ENCODE measurements around the gene CHRNA9. TPM values are rescaled to one million over a fixed set of nuclear protein-coding genes. Genes with fewer than 3 reads are reported as not detected.

Gene CHRNA9
- total RNA-seq, 2 donors from 2014 or later: 0.90 TPM; not detected in 1

DNA sequence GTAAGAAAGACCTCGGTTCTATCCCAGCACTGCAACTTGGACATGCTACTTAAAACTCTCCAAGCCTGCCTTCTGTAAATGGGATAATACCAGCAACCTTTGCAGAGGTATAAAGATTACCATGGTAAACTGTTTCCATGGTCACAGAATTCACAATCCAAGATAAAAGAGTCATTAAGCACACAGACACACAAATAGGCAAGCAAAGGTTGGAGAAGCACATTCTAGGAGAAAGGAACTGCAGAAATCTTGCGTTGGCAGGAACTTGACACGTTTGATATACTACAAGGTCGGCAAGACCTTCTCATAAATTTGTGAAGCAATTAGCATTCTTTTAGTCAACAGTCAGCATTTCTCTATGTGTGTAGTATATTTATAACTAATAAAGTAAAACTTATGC lies 12.3 kb upstream of the CHRNA9 start:
- no peak overlapping the region for H3K4me3 Mint-ChIP-seq
- H3K36me3 Mint-ChIP-seq (ENCODE audit: low read depth): no peaks in the 10 kb centered on the region
- H3K4me1 Mint-ChIP-seq: peaks cover 23% of the 10 kb centered on the region
- H3K27me3 Mint-ChIP-seq (ENCODE audit: insufficient read depth): no peaks in the 10 kb centered on the region
- Histone ChIP-seq H3K4me1 (ENCODE audit: control insufficient read depth, insufficient read depth, low read length) (no peaks in the 10 kb centered on the region), H3K27ac (ENCODE audit: low read depth, low read length) (peak overlapping the region; percentile 11), H3K4me3 (ENCODE audit: low read length) (no peak overlapping the region), H3K36me3 (ENCODE audit: control insufficient read depth, insufficient read depth, low read length) (no peaks in the 10 kb centered on the region), H3K27me3 (ENCODE audit: control insufficient read depth, insufficient read depth, low read length, poor library complexity, severe bottlenecking) (no peaks in the 10 kb centered on the region), H3K9ac (ENCODE audit: extremely low read depth, low read length, poor library complexity, severe bottlenecking) (no peak overlapping the region), H3K9me3 (ENCODE audit: control insufficient read depth, low read length) (no peaks in the 10 kb centered on the region)
- no peak overlapping the region for H3K27ac Mint-ChIP-seq
- 59 to 83% methylated on average over 3 to 4 of the region's 4 CpGs for WGBS, 2 experiments (ENCODE audit: insufficient coverage in 1 of 2, insufficient read length in 1 of 2)
- TF ChIP-seq, protein P1, sequence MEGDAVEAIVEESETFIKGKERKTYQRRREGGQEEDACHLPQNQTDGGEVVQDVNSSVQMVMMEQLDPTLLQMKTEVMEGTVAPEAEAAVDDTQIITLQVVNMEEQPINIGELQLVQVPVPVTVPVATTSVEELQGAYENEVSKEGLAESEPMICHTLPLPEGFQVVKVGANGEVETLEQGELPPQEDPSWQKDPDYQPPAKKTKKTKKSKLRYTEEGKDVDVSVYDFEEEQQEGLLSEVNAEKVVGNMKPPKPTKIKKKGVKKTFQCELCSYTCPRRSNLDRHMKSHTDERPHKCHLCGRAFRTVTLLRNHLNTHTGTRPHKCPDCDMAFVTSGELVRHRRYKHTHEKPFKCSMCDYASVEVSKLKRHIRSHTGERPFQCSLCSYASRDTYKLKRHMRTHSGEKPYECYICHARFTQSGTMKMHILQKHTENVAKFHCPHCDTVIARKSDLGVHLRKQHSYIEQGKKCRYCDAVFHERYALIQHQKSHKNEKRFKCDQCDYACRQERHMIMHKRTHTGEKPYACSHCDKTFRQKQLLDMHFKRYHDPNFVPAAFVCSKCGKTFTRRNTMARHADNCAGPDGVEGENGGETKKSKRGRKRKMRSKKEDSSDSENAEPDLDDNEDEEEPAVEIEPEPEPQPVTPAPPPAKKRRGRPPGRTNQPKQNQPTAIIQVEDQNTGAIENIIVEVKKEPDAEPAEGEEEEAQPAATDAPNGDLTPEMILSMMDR (conservative IDR thresholded peaks at IDR 0.05): no peak
- H3K9me3 Mint-ChIP-seq: no peaks in the 10 kb centered on the region
- DNase-seq: no peak

DNA sequence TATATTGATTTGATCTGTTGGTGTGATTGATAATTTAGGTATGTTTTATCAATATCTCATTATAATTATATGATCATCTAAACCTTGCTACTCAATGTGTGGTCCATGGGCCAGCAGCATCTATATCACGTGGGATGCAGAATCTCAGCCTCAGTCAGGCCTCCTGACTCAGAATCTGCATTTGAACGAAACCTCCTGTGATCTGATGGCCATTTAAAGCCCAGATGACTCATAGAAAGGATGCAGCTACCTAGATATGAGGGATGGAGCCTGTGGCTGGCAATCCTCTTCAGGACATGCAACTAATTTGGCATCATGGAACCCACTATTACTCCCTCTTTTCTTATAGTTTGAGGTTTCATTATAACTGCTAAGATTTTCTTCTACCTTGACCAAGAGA lies 11.3 kb upstream of the CHRNA9 start:
- Mint-ChIP-seq H3K27ac (no peak overlapping the region), H3K4me3 (no peak overlapping the region), H3K9me3 (no peaks in the 10 kb centered on the region), H3K36me3 (ENCODE audit: low read depth) (no peaks in the 10 kb centered on the region), H3K27me3 (ENCODE audit: insufficient read depth) (no peaks in the 10 kb centered on the region), H3K4me1 (peaks cover 18% of the 10 kb centered on the region)
- Histone ChIP-seq H3K9ac (ENCODE audit: extremely low read depth, low read length, poor library complexity, severe bottlenecking) (no peak overlapping the region), H3K27ac (ENCODE audit: low read depth, low read length) (no peak overlapping the region), H3K4me3 (ENCODE audit: low read length) (no peak overlapping the region), H3K27me3 (ENCODE audit: control insufficient read depth, insufficient read depth, low read length, poor library complexity, severe bottlenecking) (no peaks in the 10 kb centered on the region), H3K36me3 (ENCODE audit: control insufficient read depth, insufficient read depth, low read length) (no peaks in the 10 kb centered on the region), H3K4me1 (ENCODE audit: control insufficient read depth, insufficient read depth, low read length) (no peaks in the 10 kb centered on the region), H3K9me3 (ENCODE audit: control insufficient read depth, low read length) (no peaks in the 10 kb centered on the region)
- TF ChIP-seq, protein P1 (conservative IDR thresholded peaks at IDR 0.05): no peak
- DNase-seq: no peak
- WGBS, 2 experiments (ENCODE audit: insufficient coverage in 1 of 2, insufficient read length in 1 of 2): 43 to 65% methylated on average over 1 to 2 of the region's 2 CpGs

DNA sequence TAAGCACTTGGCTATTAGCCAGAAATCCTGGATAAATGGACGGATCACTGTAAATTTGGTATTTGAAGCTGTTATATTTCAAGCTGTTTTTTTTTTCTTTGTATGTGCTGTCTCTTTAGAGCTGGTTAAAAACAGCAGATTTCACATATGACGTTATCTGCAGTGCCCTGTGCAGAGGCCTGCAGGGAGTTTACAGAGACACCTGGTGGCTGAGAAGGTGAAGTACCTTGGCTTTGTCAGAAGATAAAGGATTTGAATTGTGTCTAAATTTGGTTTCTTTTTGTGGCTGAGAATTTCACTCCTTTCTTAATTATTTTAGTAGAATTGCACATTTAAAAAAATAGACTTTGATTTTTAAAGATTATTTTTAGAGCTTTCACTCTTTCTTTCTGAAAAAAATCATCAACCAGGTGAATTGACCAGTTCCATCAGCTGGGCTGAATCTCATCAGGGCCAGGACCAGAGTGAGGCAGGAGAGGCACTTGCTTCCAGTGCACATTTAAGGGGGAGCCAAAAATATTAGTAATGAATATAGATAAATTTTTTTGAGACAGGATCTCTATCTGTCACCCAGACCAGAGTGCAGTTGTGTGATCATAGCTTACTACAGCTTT lies 9.6 kb upstream of the CHRNA9 start:
- TF ChIP-seq, protein P1 (conservative IDR thresholded peaks at IDR 0.05): peak; percentile 96
- Mint-ChIP-seq H3K27ac (peak overlapping the region; percentile 26), H3K9me3 (no peaks in the 10 kb centered on the region), H3K27me3 (ENCODE audit: insufficient read depth) (no peaks in the 10 kb centered on the region), H3K4me3 (no peak overlapping the region), H3K4me1 (peaks cover 18% of the 10 kb centered on the region), H3K36me3 (ENCODE audit: low read depth) (no peaks in the 10 kb centered on the region)
- DNase-seq: no peak
- WGBS, 2 experiments (ENCODE audit: insufficient coverage in 1 of 2, insufficient read length in 1 of 2): 0 to 30% methylated on average over 1 to 2 of the region's 2 CpGs
- H3K4me1 ChIP-seq (ENCODE audit: control insufficient read depth, insufficient read depth, low read length): no peaks in the 10 kb centered on the region
- H3K4me3 ChIP-seq (ENCODE audit: low read length): no peak overlapping the region
- no peak overlapping the region for H3K9ac ChIP-seq (ENCODE audit: extremely low read depth, low read length, poor library complexity, severe bottlenecking)
- H3K9me3 ChIP-seq (ENCODE audit: control insufficient read depth, low read length): no peaks in the 10 kb centered on the region
- no peak overlapping the region for H3K27ac ChIP-seq (ENCODE audit: low read depth, low read length)
- H3K36me3 ChIP-seq (ENCODE audit: control insufficient read depth, insufficient read depth, low read length): no peaks in the 10 kb centered on the region
- no peaks in the 10 kb centered on the region for H3K27me3 ChIP-seq (ENCODE audit: control insufficient read depth, insufficient read depth, low read length, poor library complexity, severe bottlenecking)

All from endodermal cell (in vitro differentiated cells).